ENCODE measurements around the gene SLAMF6.
"Not testable (repeated sequence)": the region's sequence is repeated elsewhere in the genome, so short reads cannot be mapped to it uniquely, and the experiment has no call there.

SLAMF6 gene

GRCh38 chr1:160520999-160521398 lies 2.1 kb downstream of the SLAMF6 start:
- H3K4me3 ChIP-seq (ENCODE audit: control insufficient read depth, low read depth, low read length): no peak overlapping the region
- DNase-seq (ENCODE audit: low read depth): no peak
- TF ChIP-seq CTCF (IDR thresholded peaks at IDR 0.05; ENCODE audit: control insufficient read depth, insufficient read depth, low read depth, low read length, missing control alignments): no peak

- H3K4me3 ChIP-seq (ENCODE audit: control insufficient read depth, low read depth, low read length): no peak overlapping the region
- no peak for TF ChIP-seq CTCF (IDR thresholded peaks at IDR 0.05; ENCODE audit: control insufficient read depth, insufficient read depth, low read depth, low read length, missing control alignments)
- DNase-seq (ENCODE audit: low read depth): no peak
These were observed 2.5 kb downstream of the SLAMF6 start for GRCh38 chr1:160520582-160520981.

- no peak overlapping the region for H3K4me3 ChIP-seq (ENCODE audit: control insufficient read depth, low read depth, low read length)
- DNase-seq (ENCODE audit: low read depth): no peak
- no peak for TF ChIP-seq CTCF (IDR thresholded peaks at IDR 0.05; ENCODE audit: control insufficient read depth, insufficient read depth, low read depth, low read length, missing control alignments)
These were observed 3.2 kb downstream of the SLAMF6 start for GRCh38 chr1:160519642-160520435.

- DNase-seq (ENCODE audit: low read depth); H3K4me3 ChIP-seq (ENCODE audit: control insufficient read depth, low read depth, low read length): not testable (repeated sequence)
These were observed 5.5 kb downstream of the SLAMF6 start for GRCh38 chr1:160517519-160517918.

- not testable (repeated sequence) for DNase-seq (ENCODE audit: low read depth); H3K4me3 ChIP-seq (ENCODE audit: control insufficient read depth, low read depth, low read length)
These were observed 7.1 kb downstream of the SLAMF6 start for GRCh38 chr1:160515908-160516307.

- no peak for TF ChIP-seq CTCF (IDR thresholded peaks at IDR 0.05; ENCODE audit: control insufficient read depth, insufficient read depth, low read depth, low read length, missing control alignments)
- H3K4me3 ChIP-seq (ENCODE audit: control insufficient read depth, low read depth, low read length): no peak overlapping the region
- no peak for DNase-seq (ENCODE audit: low read depth)
These were observed 18.4 kb downstream of the SLAMF6 start for GRCh38 chr1:160504651-160505050.

- TF ChIP-seq CTCF (IDR thresholded peaks at IDR 0.05; ENCODE audit: control insufficient read depth, insufficient read depth, low read depth, low read length, missing control alignments): no peak
- H3K4me3 ChIP-seq (ENCODE audit: control insufficient read depth, low read depth, low read length): no peak overlapping the region
- no peak for DNase-seq (ENCODE audit: low read depth)
These were observed 20.0 kb downstream of the SLAMF6 start for GRCh38 chr1:160503087-160503486.
